SK-N-SH (cell line): ENCODE measurements around the gene RANGAP1. TPM values are rescaled to one million over a fixed set of nuclear protein-coding genes. Genes with fewer than 3 reads are reported as not detected.

Source experiments
- CTCF ChIA-PET: fragments of 300-600, 350-600 bp; formaldehyde crosslinking; extraction: SDS; loops from one replicate; lab custom pipeline; 2021; lab: Yijun Ruan, JAX
- POLR2A ChIA-PET: fragments of 350-600 bp; sonication (Branson Sonifier 250); formaldehyde crosslinking; extraction: SDS; loops from one replicate; lab custom pipeline; 2020; ENCODE audit warnings: antibody characterized with exemption, inconsistent platforms; lab: Yijun Ruan, JAX
- DNase-seq: peaks from one replicate; pipeline ENCODE4 v3.0.0; 2012
- H2AFZ ChIP-seq: fragments of 200-600 bp; sonication (generic); 2 replicates; pipeline ENCODE4 v1.8.1; 2016; ENCODE audit warnings: antibody characterized with exemption, mild to moderate bottlenecking, low read depth
- H3F3A ChIP-seq: fragments of 200-600 bp; sonication (generic); replicated peaks from 2 replicates; pipeline ENCODE3; 2016; ENCODE audit warnings: antibody characterized with exemption, mild to moderate bottlenecking; ENCODE audit not compliant: insufficient read depth
- H3K27ac ChIP-seq, 2 experiments: fragments of 200-500 bp in 1 of 2; fragments of 200-600 bp in 1 of 2; sonication (Bioruptor generic) in 1 of 2; sonication (generic), shearing (Covaris generic) in 1 of 2; 2 replicates each; pipeline versions ENCODE4 v1.5.1 to v1.6.1; 2014 to 2016; ENCODE audit warnings: low read depth in 2 of 2, inconsistent platforms in 1 of 2, low read length in 1 of 2, mild to moderate bottlenecking in 1 of 2, mixed read lengths in 1 of 2
- H3K27me3 ChIP-seq: fragments of 200-600 bp; sonication (generic), shearing (Covaris generic); 2 replicates; pipeline ENCODE4 v1.6.1; 2016; ENCODE audit warnings: mixed run types; ENCODE audit not compliant: insufficient read depth
- H3K36me3 ChIP-seq, 2 experiments: fragments of 200-500 bp in 1 of 2; fragments of 200-600 bp in 1 of 2; sonication (Bioruptor generic) in 1 of 2; sonication (generic) in 1 of 2; replicated peaks in 1 of 2; 2 replicates each; pipeline versions ENCODE3 to v1.5.1; 2014 to 2016; ENCODE audit warnings: low read length in 1 of 2, mild to moderate bottlenecking in 1 of 2; ENCODE audit not compliant: insufficient read depth in 2 of 2, control insufficient read depth in 1 of 2
- H3K4me1 ChIP-seq, 2 experiments: fragments of 200-500 bp in 1 of 2; fragments of 200-600 bp in 1 of 2; sonication (Bioruptor generic) in 1 of 2; sonication (generic), shearing (Covaris generic) in 1 of 2; 2 replicates each; pipeline versions ENCODE4 v1.5.1 to v1.6.1; 2014 to 2016; ENCODE audit warnings: low read depth in 1 of 2, low read length in 1 of 2, mixed run types in 1 of 2; ENCODE audit not compliant: insufficient read depth in 2 of 2, control insufficient read depth in 1 of 2
- H3K4me2 ChIP-seq: fragments of 200-600 bp; sonication (generic), shearing (Covaris generic); 2 replicates; pipeline ENCODE4 v1.6.1; 2017; ENCODE audit warnings: mixed run types
- H3K4me3 ChIP-seq, 2 experiments: fragments of 200-500 bp in 1 of 2; fragments of 200-600 bp in 1 of 2; sonication (Bioruptor generic) in 1 of 2; sonication (generic), shearing (Covaris generic) in 1 of 2; 2 replicates each; pipeline versions ENCODE4 v1.5.1 to v1.8.1; 2014 to 2016; ENCODE audit warnings: low read depth in 2 of 2, inconsistent platforms in 1 of 2, low read length in 1 of 2, mild to moderate bottlenecking in 1 of 2, mixed read lengths in 1 of 2, moderate library complexity in 1 of 2
- H3K79me2 ChIP-seq: fragments of 200-600 bp; sonication (generic); 2 replicates; pipeline ENCODE4 v1.8.1; 2017; ENCODE audit warnings: mild to moderate bottlenecking; ENCODE audit not compliant: insufficient read depth
- H3K9ac ChIP-seq: fragments of 200-600 bp; sonication (generic); 2 replicates; pipeline ENCODE4 v1.6.1; 2017; ENCODE audit warnings: mixed run types
- H3K9me2 ChIP-seq: fragments of 200-600 bp; sonication (generic); 2 replicates; pipeline ENCODE4 v1.6.1; 2017; ENCODE audit warnings: mixed run types
- H3K9me3 ChIP-seq: fragments of 200-600 bp; sonication (generic); 2 replicates; pipeline ENCODE4 v1.6.1; 2017; ENCODE audit warnings: mixed run types, mild to moderate bottlenecking, moderate library complexity
- H4K20me1 ChIP-seq: fragments of 200-600 bp; sonication (generic); 2 replicates; pipeline ENCODE4 v1.6.1; 2017; ENCODE audit warnings: mild to moderate bottlenecking, mixed run types; ENCODE audit not compliant: insufficient read depth
- CTCF ChIP-seq: fragments of 200-600 bp; sonication (generic); IDR thresholded peaks from 2 replicates; pipeline ENCODE4 v1.6.1; 2017; ENCODE audit warnings: antibody characterized with exemption, mild to moderate bottlenecking, moderate library complexity
- ELF1 ChIP-seq: IDR thresholded peaks from 2 replicates; pipeline ENCODE4 v1.4.0; 2012
- FOSL2 ChIP-seq: IDR thresholded peaks from 2 replicates; pipeline ENCODE4 v1.4.0; 2012; ENCODE audit warnings: low read depth, mild to moderate bottlenecking, moderate library complexity, borderline replicate concordance
- FOXJ3 ChIP-seq: sonication (generic); formaldehyde crosslinking; IDR thresholded peaks from 2 replicates; pipeline ENCODE4 v1.5.1; 2020; ENCODE audit warnings: mild to moderate bottlenecking, missing genetic modification reagents
- FOXM1 ChIP-seq: IDR thresholded peaks from 2 replicates; pipeline ENCODE4 v1.4.0; 2012; ENCODE audit warnings: low read depth, mild to moderate bottlenecking
- GABPA ChIP-seq: IDR thresholded peaks from 2 replicates; pipeline ENCODE4 v1.4.0; 2012; ENCODE audit warnings: low read depth, mild to moderate bottlenecking
- MAX ChIP-seq: IDR thresholded peaks from 2 replicates; pipeline ENCODE4 v1.4.0; 2012; ENCODE audit warnings: low read depth
- NFIC ChIP-seq: IDR thresholded peaks from 2 replicates; pipeline ENCODE4 v1.4.0; 2012; ENCODE audit warnings: borderline replicate concordance
- RCOR1 ChIP-seq: fragments of 150-350 bp; IDR thresholded peaks from 2 replicates; pipeline ENCODE4 v1.6.1; 2017; ENCODE audit warnings: antibody characterized with exemption, low read length
- RXRA ChIP-seq: IDR thresholded peaks from 2 replicates; pipeline ENCODE4 v1.4.0; 2012; ENCODE audit warnings: low read depth, mild to moderate bottlenecking, borderline replicate concordance
- SMC3 ChIP-seq: IDR thresholded peaks from 2 replicates; pipeline ENCODE4 v1.6.1; 2012; ENCODE audit warnings: low read depth, low read length, improper control_type of control experiment
- TAF1 ChIP-seq: IDR thresholded peaks from 2 replicates; pipeline ENCODE4 v1.6.1; 2012; ENCODE audit warnings: low read depth, mild to moderate bottlenecking, low read length, moderate library complexity, borderline replicate concordance
- TCF12 ChIP-seq: IDR thresholded peaks from 2 replicates; pipeline ENCODE4 v1.4.0; 2012
- TEAD4 ChIP-seq: IDR thresholded peaks from 2 replicates; pipeline ENCODE4 v1.4.0; 2012; ENCODE audit warnings: mild to moderate bottlenecking, borderline replicate concordance; ENCODE audit not compliant: insufficient read depth
- USF1 ChIP-seq: IDR thresholded peaks from 2 replicates; pipeline ENCODE4 v1.4.0; 2012; ENCODE audit warnings: low read depth, borderline replicate concordance
- USF2 ChIP-seq: fragments of 150-350 bp; IDR thresholded peaks from 2 replicates; pipeline ENCODE4 v1.6.1; 2017; ENCODE audit warnings: antibody characterized with exemption, low read length, low read depth, borderline replicate concordance
- YY1 ChIP-seq: IDR thresholded peaks from 2 replicates; pipeline ENCODE4 v1.4.0; 2012; ENCODE audit warnings: low read depth, mild to moderate bottlenecking
- ZBTB33 ChIP-seq: IDR thresholded peaks from 2 replicates; pipeline ENCODE4 v1.4.0; 2012; ENCODE audit warnings: low read depth, borderline replicate concordance
- WGBS: methylation state at CpG from one replicate; pipeline ENCODE4 v1.1.6; 2017; ENCODE audit warnings: low lambda C conversion rate; 5-methylcytosine and 5-hydroxymethylcytosine counted together
- polyA plus RNA-seq, 3 experiments: library from polyadenylated mRNA; depleted of rRNA; stranded (reverse); fragments of >200 nt; gene quantifications; 2 replicates each; pipeline ENCODE4 v1.2.3, GENCODE V29; 2012

The RANGAP1 gene
- polyA plus RNA-seq, 1 of the 3 experiments (the other 2 are of a cell fraction): 67.1 TPM

GRCh38 chr22:41223535-41223934 is 62.5 kb downstream of the RANGAP1 start:
- Histone ChIP-seq H3K79me2 (no peaks in the 10 kb centered on the region), H4K20me1 (no peaks in the 10 kb centered on the region), H2AFZ (no peak overlapping the region), H3K9me3 (no peaks in the 10 kb centered on the region), H3K36me3 (peaks cover 0 to 2% of the 10 kb centered on the region in 2 experiments), H3F3A (no peaks in the 10 kb centered on the region), H3K4me2 (no peak overlapping the region), H3K9me2 (no peaks in the 10 kb centered on the region), H3K4me1 (no peaks in the 10 kb centered on the region), H3K27me3 (no peaks in the 10 kb centered on the region), H3K9ac (no peak overlapping the region), H3K27ac (no peak overlapping the region), H3K4me3 (no peak overlapping the region)
- TF ChIP-seq RXRA (no peak), SMC3 (no peak), ZBTB33 (no peak), GABPA (no peak), USF1 (no peak), RCOR1 (no peak), FOSL2 (no peak), USF2 (no peak), ELF1 (no peak), YY1 (no peak), TAF1 (no peak), TEAD4 (no peak), MAX (no peak), TCF12 (no peak), CTCF (no peak), FOXM1 (no peak), NFIC (no peak), FOXJ3 (CRISPR knock-in tag) (no peak)
- ChIA-PET CTCF (no interaction called here), POLR2A (interaction anchor here (0.5 kb wide), 1 partner anchor 20 kb away, joined by 5 read pairs; no protein-coding TSS in a partner anchor)
- no peak for DNase-seq
- 83% methylated on average over 2 of the region's 7 CpGs for WGBS
